ENCODE measurements around the gene CXCL16. TPM values are rescaled to one million over a fixed set of nuclear protein-coding genes. Genes with fewer than 3 reads are reported as not detected.

CXCL16 gene
- total RNA-seq, 1 donor from 2014 or later, result 0.21 TPM

DNA sequence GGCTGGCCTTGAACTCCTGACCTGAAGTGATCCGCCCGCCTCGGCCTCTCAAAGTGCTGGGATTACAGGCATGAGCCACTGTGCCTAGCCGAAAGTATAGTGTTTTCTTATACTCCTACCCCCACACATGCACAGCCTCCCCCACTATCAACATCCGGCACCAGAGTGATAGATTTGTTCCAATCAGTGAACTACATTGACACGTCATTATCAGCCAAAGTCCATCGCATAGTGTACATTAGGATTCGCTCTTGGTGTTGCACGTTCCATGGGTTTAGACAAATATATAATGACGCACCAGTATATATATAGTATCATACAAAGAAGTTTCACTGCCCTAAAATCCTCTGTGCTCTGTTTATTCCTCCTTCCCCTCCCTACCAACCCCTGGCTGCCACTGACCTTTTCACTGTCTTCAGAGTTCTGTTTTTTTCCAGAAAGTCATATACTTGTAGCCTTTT lies 20.1 kb upstream of the CXCL16 start:
- H2AFZ ChIP-seq (replicated peaks), result no peak overlapping the region
- H3K27ac Mint-ChIP-seq, result no peak overlapping the region
- TF ChIP-seq EZH2phosphoT487 (IDR thresholded peaks at IDR 0.05) (no peak), EZH2 (IDR thresholded peaks at IDR 0.05) (no peak)
- TF ChIP-seq, protein P1, sequence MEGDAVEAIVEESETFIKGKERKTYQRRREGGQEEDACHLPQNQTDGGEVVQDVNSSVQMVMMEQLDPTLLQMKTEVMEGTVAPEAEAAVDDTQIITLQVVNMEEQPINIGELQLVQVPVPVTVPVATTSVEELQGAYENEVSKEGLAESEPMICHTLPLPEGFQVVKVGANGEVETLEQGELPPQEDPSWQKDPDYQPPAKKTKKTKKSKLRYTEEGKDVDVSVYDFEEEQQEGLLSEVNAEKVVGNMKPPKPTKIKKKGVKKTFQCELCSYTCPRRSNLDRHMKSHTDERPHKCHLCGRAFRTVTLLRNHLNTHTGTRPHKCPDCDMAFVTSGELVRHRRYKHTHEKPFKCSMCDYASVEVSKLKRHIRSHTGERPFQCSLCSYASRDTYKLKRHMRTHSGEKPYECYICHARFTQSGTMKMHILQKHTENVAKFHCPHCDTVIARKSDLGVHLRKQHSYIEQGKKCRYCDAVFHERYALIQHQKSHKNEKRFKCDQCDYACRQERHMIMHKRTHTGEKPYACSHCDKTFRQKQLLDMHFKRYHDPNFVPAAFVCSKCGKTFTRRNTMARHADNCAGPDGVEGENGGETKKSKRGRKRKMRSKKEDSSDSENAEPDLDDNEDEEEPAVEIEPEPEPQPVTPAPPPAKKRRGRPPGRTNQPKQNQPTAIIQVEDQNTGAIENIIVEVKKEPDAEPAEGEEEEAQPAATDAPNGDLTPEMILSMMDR (IDR thresholded peaks at IDR 0.05), result no peak
- no peaks in the 10 kb centered on the region for H3K9me3 ChIP-seq (ENCODE audit: low read depth)
- no peak overlapping the region for H3K27ac ChIP-seq
- H3K4me1 ChIP-seq, result no peaks in the 10 kb centered on the region
- H3K36me3 ChIP-seq, result no peaks in the 10 kb centered on the region
- no peak overlapping the region for H3K4me2 ChIP-seq
- no peak overlapping the region for H3K9ac ChIP-seq
- H3K4me3 Mint-ChIP-seq, result no peak overlapping the region
- no peak overlapping the region for H3K4me3 ChIP-seq
- H3K36me3 Mint-ChIP-seq, result no peaks in the 10 kb centered on the region
- H3K9me3 Mint-ChIP-seq, result no peaks in the 10 kb centered on the region
- no peaks in the 10 kb centered on the region for H4K20me1 ChIP-seq (ENCODE audit: low read depth)
- H3K27me3 Mint-ChIP-seq (ENCODE audit: insufficient read depth, low read depth), result peaks cover 7% of the 10 kb centered on the region
- no peaks in the 10 kb centered on the region for H3K79me2 ChIP-seq (ENCODE audit: low read depth)
- H3K4me1 Mint-ChIP-seq, result no peaks in the 10 kb centered on the region
- DNase-seq (ENCODE audit: low spot score), result no peak
- H3K27me3 ChIP-seq, result peaks cover 9% of the 10 kb centered on the region
- H3F3A ChIP-seq (ENCODE audit: low read depth), result peaks cover 4% of the 10 kb centered on the region

GRCh38 chr17:4753392-4753791 lies 13.7 kb upstream of the CXCL16 start:
- Histone ChIP-seq H3K27ac (no peak overlapping the region), H2AFZ (replicated peaks) (no peak overlapping the region), H4K20me1 (ENCODE audit: low read depth) (no peaks in the 10 kb centered on the region), H3K9ac (no peak overlapping the region), H3K9me3 (ENCODE audit: low read depth) (no peaks in the 10 kb centered on the region), H3K4me3 (no peak overlapping the region), H3K4me2 (no peak overlapping the region), H3K79me2 (ENCODE audit: low read depth) (no peaks in the 10 kb centered on the region), H3F3A (ENCODE audit: low read depth) (no peaks in the 10 kb centered on the region), H3K27me3 (peaks cover 52% of the 10 kb centered on the region), H3K36me3 (no peaks in the 10 kb centered on the region), H3K4me1 (no peaks in the 10 kb centered on the region)
- TF ChIP-seq, protein P1 (IDR thresholded peaks at IDR 0.05), result no peak
- no peak for TF ChIP-seq EZH2 (IDR thresholded peaks at IDR 0.05)
- no peak overlapping the region for H3K4me3 Mint-ChIP-seq
- no peak overlapping the region for H3K27ac Mint-ChIP-seq
- peaks cover 16% of the 10 kb centered on the region for H3K27me3 Mint-ChIP-seq (ENCODE audit: insufficient read depth, low read depth)
- DNase-seq (ENCODE audit: low spot score), result no peak
- no peaks in the 10 kb centered on the region for H3K36me3 Mint-ChIP-seq
- peaks cover 2% of the 10 kb centered on the region for H3K9me3 Mint-ChIP-seq
- no peaks in the 10 kb centered on the region for H3K4me1 Mint-ChIP-seq

DNA sequence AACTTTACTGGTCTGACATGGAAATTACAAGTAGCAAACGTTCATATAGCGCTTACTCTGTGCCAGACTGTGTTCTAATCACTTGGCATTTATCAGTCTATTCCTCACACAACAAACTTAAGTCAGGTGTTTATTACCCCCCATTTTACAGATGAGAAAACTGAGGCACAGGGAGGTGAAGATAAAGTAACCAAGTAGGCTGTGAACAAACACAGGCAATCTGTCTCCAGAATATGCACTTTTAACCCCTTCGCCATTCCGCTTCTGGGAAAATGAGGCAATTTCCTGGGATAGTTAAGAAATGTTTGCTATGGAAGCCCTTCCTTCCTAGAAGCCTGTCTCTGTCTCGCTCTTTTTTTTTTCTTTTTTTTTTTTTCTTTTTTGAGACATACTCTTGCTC lies 12.2 kb upstream of the CXCL16 start:
- no peak for DNase-seq (ENCODE audit: low spot score)
- TF ChIP-seq EZH2phosphoT487 (IDR thresholded peaks at IDR 0.05) (no peak), EZH2 (IDR thresholded peaks at IDR 0.05) (no peak)
- TF ChIP-seq, protein P1 (IDR thresholded peaks at IDR 0.05), result no peak
- Histone ChIP-seq H3K9me3 (ENCODE audit: low read depth) (no peaks in the 10 kb centered on the region), H4K20me1 (ENCODE audit: low read depth) (no peaks in the 10 kb centered on the region), H3K4me1 (no peaks in the 10 kb centered on the region), H3K79me2 (ENCODE audit: low read depth) (no peaks in the 10 kb centered on the region), H3K4me3 (no peak overlapping the region), H3K27ac (no peak overlapping the region), H3K36me3 (no peaks in the 10 kb centered on the region), H3F3A (ENCODE audit: low read depth) (no peaks in the 10 kb centered on the region), H3K4me2 (no peak overlapping the region), H3K27me3 (peaks cover 61% of the 10 kb centered on the region), H2AFZ (replicated peaks) (no peak overlapping the region), H3K9ac (no peak overlapping the region)
- peaks cover 3% of the 10 kb centered on the region for H3K9me3 Mint-ChIP-seq
- H3K4me1 Mint-ChIP-seq, result no peaks in the 10 kb centered on the region
- H3K27me3 Mint-ChIP-seq (ENCODE audit: insufficient read depth, low read depth), result peaks cover 17% of the 10 kb centered on the region
- H3K27ac Mint-ChIP-seq, result no peak overlapping the region
- H3K36me3 Mint-ChIP-seq, result no peaks in the 10 kb centered on the region
- H3K4me3 Mint-ChIP-seq, result no peak overlapping the region

All from neural progenitor cell (in vitro differentiated cells).